Neural progenitor cell (in vitro differentiated cells): Measurements from ENCODE around the gene ZNF536. TPM values are rescaled to one million over a fixed set of nuclear protein-coding genes. Genes with fewer than 3 reads are reported as not detected.

ENCODE experiments used
- DNase-seq: peaks from one replicate; pipeline ENCODE4 v3.0.0-alpha.2; 2016; ENCODE audit warnings: low spot score
- H2AFZ ChIP-seq: fragments of 200-600 bp; sonication (generic); replicated peaks from 2 replicates; pipeline ENCODE4 v1.6.1; 2016; ENCODE audit warnings: antibody characterized with exemption
- H3F3A ChIP-seq: fragments of 200-600 bp; sonication (generic); 2 replicates; pipeline ENCODE4 v1.6.1; 2016; ENCODE audit warnings: antibody characterized with exemption, low read depth
- H3K27ac ChIP-seq: fragments of 200-600 bp; sonication (generic); 2 replicates; pipeline ENCODE4 v1.5.1; 2016; ENCODE audit warnings: mild to moderate bottlenecking
- H3K27me3 ChIP-seq: fragments of 200-600 bp; sonication (generic); 2 replicates; pipeline ENCODE4 v1.6.1; 2016; ENCODE audit warnings: mild to moderate bottlenecking, moderate library complexity
- H3K36me3 ChIP-seq: fragments of 200-600 bp; sonication (generic); 2 replicates; pipeline ENCODE4 v1.5.1; 2016
- H3K4me1 ChIP-seq: fragments of 200-600 bp; sonication (generic); 2 replicates; pipeline ENCODE4 v1.6.1; 2016; ENCODE audit warnings: mixed run types
- H3K4me2 ChIP-seq: fragments of 200-600 bp; sonication (generic); 2 replicates; pipeline ENCODE4 v1.6.1; 2016
- H3K4me3 ChIP-seq: fragments of 200-600 bp; sonication (generic); 2 replicates; pipeline ENCODE4 v1.5.1; 2016
- H3K79me2 ChIP-seq: fragments of 200-600 bp; sonication (generic); 2 replicates; pipeline ENCODE4 v1.6.1; 2016; ENCODE audit warnings: low read depth
- H3K9ac ChIP-seq: fragments of 200-600 bp; sonication (generic); 2 replicates; pipeline ENCODE4 v1.6.1; 2016
- H3K9me3 ChIP-seq: fragments of 200-600 bp; sonication (generic); 2 replicates; pipeline ENCODE4 v1.5.1; 2016; ENCODE audit warnings: low read depth
- H4K20me1 ChIP-seq: fragments of 200-600 bp; sonication (generic); 2 replicates; pipeline ENCODE4 v1.6.1; 2016; ENCODE audit warnings: low read depth
- H3K27ac Mint-ChIP-seq: 3 replicates; pipeline ENCODE4 v1.8.0; 2021; ENCODE audit warnings: mixed read lengths
- H3K27me3 Mint-ChIP-seq: 2 replicates; pipeline ENCODE4 v1.8.0; 2022; ENCODE audit warnings: low read depth, mild to moderate bottlenecking, inconsistent platforms, moderate library complexity, mixed read lengths; ENCODE audit not compliant: insufficient read depth
- H3K36me3 Mint-ChIP-seq: 3 replicates; pipeline ENCODE4 v1.8.0; 2021; ENCODE audit warnings: mixed read lengths
- H3K4me1 Mint-ChIP-seq: 3 replicates; pipeline ENCODE4 v1.8.0; 2021; ENCODE audit warnings: mixed read lengths
- H3K4me3 Mint-ChIP-seq: 3 replicates; pipeline ENCODE4 v1.8.0; 2021; ENCODE audit warnings: mild to moderate bottlenecking, moderate library complexity, mixed read lengths
- H3K9me3 Mint-ChIP-seq: 3 replicates; pipeline ENCODE4 v1.8.0; 2020; ENCODE audit warnings: mixed read lengths
- EZH2 ChIP-seq: fragments of 200-600 bp; sonication (generic); IDR thresholded peaks from 2 replicates; pipeline ENCODE4 v1.6.1; 2017; ENCODE audit warnings: antibody characterized with exemption, mild to moderate bottlenecking, moderate library complexity
- EZH2phosphoT487 ChIP-seq: fragments of 200-600 bp; sonication (generic); IDR thresholded peaks from 2 replicates; pipeline ENCODE4 v1.6.1; 2017; ENCODE audit warnings: antibody characterized with exemption
- total RNA-seq: library from RNA; depleted of rRNA; stranded (reverse); fragments of >200 nt; gene quantifications from 2 replicates; pipeline ENCODE4 v1.2.3, GENCODE V29; 2015; ENCODE audit warnings: low replicate concordance
- TF ChIP-seq, protein P1 (sequence below): fragments of 200-600 bp; sonication (generic); IDR thresholded peaks from 2 replicates; pipeline ENCODE4 v1.5.1; 2017; ENCODE audit warnings: antibody characterized with exemption, mild to moderate bottlenecking

The ZNF536 gene
- total RNA-seq, 1 donor from 2014 or later: 0.24 TPM

DNA sequence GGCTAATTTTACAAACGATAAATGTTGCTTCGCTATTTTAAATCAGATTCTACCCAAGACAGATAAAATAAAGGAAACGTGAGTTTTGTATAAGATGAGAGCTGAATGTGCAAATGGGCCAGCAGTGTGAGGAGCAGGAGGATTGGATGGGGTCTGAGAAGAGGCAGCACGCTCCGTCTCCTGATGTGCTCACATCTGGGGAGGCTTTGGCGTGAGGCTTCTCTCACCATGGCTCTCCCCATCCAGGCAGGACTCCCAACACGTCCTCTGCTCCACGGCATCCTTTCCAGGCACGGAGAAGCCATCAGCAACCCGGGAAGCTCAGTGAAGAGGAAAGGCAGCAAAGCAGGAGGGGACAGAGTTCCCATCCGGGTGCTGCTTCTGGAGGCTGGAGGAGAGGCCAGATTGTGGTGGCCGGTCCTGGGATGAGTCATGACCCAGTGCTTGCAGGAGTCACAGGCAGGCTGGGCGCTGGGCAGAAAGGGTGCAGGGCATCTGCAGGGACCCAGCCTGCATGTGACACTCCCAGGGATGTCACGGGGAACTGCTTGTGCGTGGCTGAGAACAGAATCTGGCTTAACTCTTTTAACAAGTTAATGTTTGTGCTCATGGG, 47.5 kb downstream of the ZNF536 start:
- Histone ChIP-seq H2AFZ (no peak overlapping the region), H3K9ac (no peak overlapping the region)

DNA sequence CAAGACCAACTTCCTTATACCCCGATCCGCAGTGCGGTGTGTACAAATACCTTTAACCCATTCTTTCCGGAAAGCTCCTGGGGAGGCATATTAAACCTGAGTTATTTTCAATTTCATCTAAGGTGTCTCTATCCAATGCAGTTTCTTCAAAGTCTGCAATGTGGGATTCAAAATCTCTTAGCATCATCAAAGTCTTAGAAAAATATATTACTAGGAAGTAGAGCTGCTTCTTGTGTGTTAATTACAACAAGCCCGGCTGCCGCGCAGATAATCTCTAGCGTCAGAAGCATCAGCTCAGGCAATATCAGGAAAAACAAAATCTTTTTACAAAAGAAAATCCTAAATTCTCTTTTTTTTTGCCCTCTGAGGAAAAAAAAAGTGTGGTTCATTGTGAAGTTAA, 48.1 kb downstream of the ZNF536 start:
- Histone ChIP-seq H3K79me2 (no peaks in the 10 kb centered on the region), H2AFZ (no peak overlapping the region), H3K27ac (no peak overlapping the region), H3F3A (no peaks in the 10 kb centered on the region), H4K20me1 (no peaks in the 10 kb centered on the region), H3K36me3 (no peaks in the 10 kb centered on the region), H3K4me2 (no peak overlapping the region), H3K4me3 (no peak overlapping the region), H3K9ac (no peak overlapping the region), H3K4me1 (no peaks in the 10 kb centered on the region), H3K27me3 (no peaks in the 10 kb centered on the region), H3K9me3 (no peaks in the 10 kb centered on the region)
- DNase-seq: no peak
- peaks cover 2% of the 10 kb centered on the region for H3K9me3 Mint-ChIP-seq
- no peak overlapping the region for H3K27ac Mint-ChIP-seq
- H3K36me3 Mint-ChIP-seq: peaks cover 2% of the 10 kb centered on the region
- TF ChIP-seq, protein P1, sequence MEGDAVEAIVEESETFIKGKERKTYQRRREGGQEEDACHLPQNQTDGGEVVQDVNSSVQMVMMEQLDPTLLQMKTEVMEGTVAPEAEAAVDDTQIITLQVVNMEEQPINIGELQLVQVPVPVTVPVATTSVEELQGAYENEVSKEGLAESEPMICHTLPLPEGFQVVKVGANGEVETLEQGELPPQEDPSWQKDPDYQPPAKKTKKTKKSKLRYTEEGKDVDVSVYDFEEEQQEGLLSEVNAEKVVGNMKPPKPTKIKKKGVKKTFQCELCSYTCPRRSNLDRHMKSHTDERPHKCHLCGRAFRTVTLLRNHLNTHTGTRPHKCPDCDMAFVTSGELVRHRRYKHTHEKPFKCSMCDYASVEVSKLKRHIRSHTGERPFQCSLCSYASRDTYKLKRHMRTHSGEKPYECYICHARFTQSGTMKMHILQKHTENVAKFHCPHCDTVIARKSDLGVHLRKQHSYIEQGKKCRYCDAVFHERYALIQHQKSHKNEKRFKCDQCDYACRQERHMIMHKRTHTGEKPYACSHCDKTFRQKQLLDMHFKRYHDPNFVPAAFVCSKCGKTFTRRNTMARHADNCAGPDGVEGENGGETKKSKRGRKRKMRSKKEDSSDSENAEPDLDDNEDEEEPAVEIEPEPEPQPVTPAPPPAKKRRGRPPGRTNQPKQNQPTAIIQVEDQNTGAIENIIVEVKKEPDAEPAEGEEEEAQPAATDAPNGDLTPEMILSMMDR: no peak
- no peak for TF ChIP-seq EZH2phosphoT487
- no peak for TF ChIP-seq EZH2
- H3K4me3 Mint-ChIP-seq: no peak overlapping the region
- H3K27me3 Mint-ChIP-seq: peaks cover 4% of the 10 kb centered on the region
- no peaks in the 10 kb centered on the region for H3K4me1 Mint-ChIP-seq

More for the DNA sequence above, 47.5 kb downstream of the ZNF536 start:
- Mint-ChIP-seq H3K27ac (no peak overlapping the region), H3K36me3 (peaks cover 2% of the 10 kb centered on the region), H3K4me3 (no peak overlapping the region), H3K9me3 (peaks cover 2% of the 10 kb centered on the region), H3K4me1 (no peaks in the 10 kb centered on the region), H3K27me3 (peaks cover 4% of the 10 kb centered on the region)
- Histone ChIP-seq H3K27ac (no peak overlapping the region), H3K79me2 (no peaks in the 10 kb centered on the region), H4K20me1 (no peaks in the 10 kb centered on the region), H3K4me1 (no peaks in the 10 kb centered on the region), H3K36me3 (no peaks in the 10 kb centered on the region), H3K9me3 (no peaks in the 10 kb centered on the region), H3K4me2 (no peak overlapping the region), H3K27me3 (no peaks in the 10 kb centered on the region), H3F3A (no peaks in the 10 kb centered on the region), H3K4me3 (no peak overlapping the region)
- no peak for DNase-seq
- no peak for TF ChIP-seq EZH2phosphoT487
- no peak for TF ChIP-seq EZH2
- TF ChIP-seq, protein P1: no peak

DNA sequence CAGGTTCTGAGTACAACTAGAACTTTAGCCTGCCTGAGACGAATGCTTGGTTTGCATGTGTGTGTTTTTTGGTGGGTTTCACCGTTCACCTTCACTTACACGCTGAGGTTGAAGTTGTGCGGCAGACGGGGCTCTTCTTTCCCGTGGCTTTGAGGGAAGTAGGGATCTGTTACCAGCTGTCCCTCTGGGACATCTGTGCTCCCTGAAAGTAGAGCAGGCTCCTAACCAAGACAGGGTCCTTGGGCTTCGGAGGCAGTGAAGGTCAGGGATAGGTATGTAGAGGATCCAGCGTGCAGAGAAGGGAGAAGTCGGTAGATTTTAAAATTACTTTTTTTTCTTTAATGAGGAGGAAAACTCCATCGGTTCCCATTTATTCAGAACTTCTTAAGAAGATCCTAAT, 48.7 kb downstream of the ZNF536 start:
- H3K36me3 ChIP-seq: no peaks in the 10 kb centered on the region
- H3K27ac ChIP-seq: no peak overlapping the region
- Mint-ChIP-seq H3K27me3 (peaks cover 4% of the 10 kb centered on the region), H3K9me3 (peaks cover under 1% of the 10 kb centered on the region), H3K4me1 (no peaks in the 10 kb centered on the region), H3K27ac (no peak overlapping the region), H3K36me3 (peaks cover 1% of the 10 kb centered on the region), H3K4me3 (no peak overlapping the region)
- H3K9me3 ChIP-seq: no peaks in the 10 kb centered on the region
- no peak overlapping the region for H2AFZ ChIP-seq
- no peaks in the 10 kb centered on the region for H3K79me2 ChIP-seq
- no peaks in the 10 kb centered on the region for H3K27me3 ChIP-seq
- no peak for DNase-seq
- no peak overlapping the region for H3K9ac ChIP-seq
- H3K4me3 ChIP-seq: no peak overlapping the region
- TF ChIP-seq EZH2 (no peak), EZH2phosphoT487 (no peak)
- TF ChIP-seq, protein P1: no peak
- no peak overlapping the region for H3K4me2 ChIP-seq
- H3F3A ChIP-seq: no peaks in the 10 kb centered on the region
- no peaks in the 10 kb centered on the region for H3K4me1 ChIP-seq
- no peaks in the 10 kb centered on the region for H4K20me1 ChIP-seq
